HG02943 (cell line): ENCODE data around the gene CDC42BPA.
"Not testable (repeated sequence)": the region's sequence is repeated elsewhere in the genome, so short reads cannot be mapped to it uniquely, and the experiment has no call there.

Experiments used
- ATAC-seq: cut with Tn5 transposase; IDR thresholded peaks from one replicate; pipeline ENCODE4 v1.9.1; 2021; ENCODE audit warnings: mild to moderate bottlenecking, low read depth, moderate library complexity; ENCODE audit not compliant: unreplicated experiment

The CDC42BPA gene

GRCh38 chr1:227016990-227017389 is 301.3 kb downstream of the CDC42BPA start:
- no peak for ATAC-seq

GRCh38 chr1:227010645-227011044 is 307.6 kb downstream of the CDC42BPA start:
- no peak for ATAC-seq

DNA sequence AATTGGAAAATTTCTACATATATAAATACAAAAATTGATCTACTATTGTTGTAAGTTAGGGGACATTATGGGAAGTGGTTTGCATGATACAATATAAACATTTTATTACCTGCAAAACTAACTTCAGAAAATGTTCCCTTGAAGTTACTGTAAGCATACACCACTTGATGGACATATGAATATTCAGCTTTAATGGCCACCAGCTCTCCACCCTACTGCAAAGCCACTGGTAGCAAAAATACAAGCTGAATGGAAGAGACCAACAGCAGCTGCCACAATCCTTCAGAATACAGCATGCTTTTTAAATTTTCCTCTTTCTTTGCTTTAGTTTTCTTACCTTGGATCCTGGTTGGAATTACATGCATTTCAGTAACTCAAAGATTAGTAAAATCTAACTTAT is 308.4 kb downstream of the CDC42BPA start:
- ATAC-seq: no peak

DNA sequence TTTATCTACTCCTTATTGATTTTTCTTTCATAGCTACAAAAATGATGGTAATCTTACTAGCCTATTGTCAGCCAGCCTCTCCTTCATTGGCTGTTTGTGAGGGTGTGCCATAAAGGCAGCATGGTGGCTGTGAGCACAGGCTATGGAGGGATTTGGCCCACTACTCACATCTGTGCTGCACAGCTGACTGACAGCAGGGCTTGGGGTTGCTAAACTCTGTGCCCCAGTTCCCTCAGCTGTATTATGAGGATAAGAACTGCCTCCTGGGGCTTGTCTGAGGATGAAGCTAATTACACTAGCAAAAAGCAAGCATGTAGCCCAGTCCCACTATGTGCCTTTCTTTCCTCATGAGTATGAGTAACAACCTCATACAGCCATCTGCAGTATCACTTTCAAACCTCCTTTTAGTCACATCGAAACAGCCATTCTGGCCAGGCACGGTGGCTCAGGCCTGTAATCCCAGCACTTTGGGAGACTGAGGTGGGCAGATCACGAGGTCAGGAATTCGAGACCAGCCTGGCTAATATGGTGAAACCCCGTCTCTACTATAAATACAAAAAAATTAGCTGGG is 312.0 kb downstream of the CDC42BPA start:
- no peak for ATAC-seq

DNA sequence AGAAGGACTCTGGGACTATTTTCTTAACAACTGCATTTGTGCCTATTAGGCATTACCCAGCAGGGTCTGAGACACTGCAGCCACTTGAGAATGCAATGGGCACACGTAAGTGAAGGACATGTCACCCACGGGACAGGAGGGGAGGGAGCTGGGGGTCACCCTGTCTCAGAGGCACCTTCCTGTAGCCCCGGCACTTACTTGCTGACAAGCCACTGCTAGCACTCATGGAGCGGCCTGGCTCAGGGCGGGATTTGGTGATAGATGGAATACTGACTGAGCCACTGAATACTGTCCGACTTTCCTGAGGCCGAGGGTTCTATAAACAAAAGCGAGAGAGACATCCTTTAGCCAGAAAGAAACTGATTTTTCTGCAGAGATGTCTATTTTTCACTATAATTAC is 313.5 kb downstream of the CDC42BPA start:
- no peak for ATAC-seq

GRCh38 chr1:227003165-227003564 is 315.1 kb downstream of the CDC42BPA start:
- ATAC-seq: no peak

GRCh38 chr1:227002531-227003049 is 315.7 kb downstream of the CDC42BPA start:
- no peak for ATAC-seq

- not testable (repeated sequence) for ATAC-seq
Measured at GRCh38 chr1:226999579-226999978, 318.7 kb downstream of the CDC42BPA start.

DNA sequence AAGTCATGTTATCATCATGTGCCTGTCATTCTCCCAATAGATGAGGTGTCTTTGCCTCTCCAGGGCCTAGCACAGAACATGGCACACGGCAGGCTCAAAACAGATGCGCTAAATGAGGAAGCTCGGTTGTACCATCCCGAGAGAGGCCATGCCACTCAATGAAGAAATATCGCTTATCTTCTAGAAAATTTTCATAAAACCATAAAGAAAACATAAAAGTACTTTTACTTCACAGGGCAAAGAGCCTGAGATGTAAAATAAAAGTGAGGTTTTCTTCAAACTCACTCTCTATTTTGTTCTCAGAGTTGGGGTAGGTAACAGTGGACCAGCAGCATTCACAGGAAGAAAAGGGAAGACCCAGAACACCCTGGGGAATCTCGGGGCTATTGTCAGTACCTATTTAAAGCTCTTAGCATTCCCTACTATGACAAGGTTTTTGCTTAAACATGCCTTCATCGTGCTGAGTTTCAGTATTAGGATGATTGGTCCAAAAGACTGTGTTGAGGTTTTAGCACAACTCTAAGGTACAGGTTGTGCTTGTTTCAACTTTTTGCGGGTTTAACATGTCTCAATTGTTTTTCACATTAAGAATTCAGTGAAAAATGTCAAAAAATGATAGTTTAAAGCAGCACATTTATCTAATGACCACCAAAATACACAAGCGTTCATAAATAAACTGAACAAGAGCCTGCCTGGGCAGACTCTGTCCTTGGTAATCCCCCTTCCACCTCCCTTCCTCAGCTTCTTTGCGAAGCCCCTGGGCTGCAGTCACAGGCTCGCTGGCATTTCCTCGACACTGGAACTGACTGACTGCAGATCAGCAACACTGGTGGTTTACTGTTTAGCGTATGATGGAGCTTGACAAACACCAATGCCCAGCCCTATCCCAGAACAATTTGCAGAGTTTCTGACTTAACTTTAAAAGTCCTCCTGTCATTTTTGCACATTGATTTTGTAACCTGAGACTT is 322.6 kb downstream of the CDC42BPA start:
- peak; percentile 63 for ATAC-seq

- no peak for ATAC-seq
Measured at GRCh38 chr1:226994586-226995364, 323.5 kb downstream of the CDC42BPA start.

DNA sequence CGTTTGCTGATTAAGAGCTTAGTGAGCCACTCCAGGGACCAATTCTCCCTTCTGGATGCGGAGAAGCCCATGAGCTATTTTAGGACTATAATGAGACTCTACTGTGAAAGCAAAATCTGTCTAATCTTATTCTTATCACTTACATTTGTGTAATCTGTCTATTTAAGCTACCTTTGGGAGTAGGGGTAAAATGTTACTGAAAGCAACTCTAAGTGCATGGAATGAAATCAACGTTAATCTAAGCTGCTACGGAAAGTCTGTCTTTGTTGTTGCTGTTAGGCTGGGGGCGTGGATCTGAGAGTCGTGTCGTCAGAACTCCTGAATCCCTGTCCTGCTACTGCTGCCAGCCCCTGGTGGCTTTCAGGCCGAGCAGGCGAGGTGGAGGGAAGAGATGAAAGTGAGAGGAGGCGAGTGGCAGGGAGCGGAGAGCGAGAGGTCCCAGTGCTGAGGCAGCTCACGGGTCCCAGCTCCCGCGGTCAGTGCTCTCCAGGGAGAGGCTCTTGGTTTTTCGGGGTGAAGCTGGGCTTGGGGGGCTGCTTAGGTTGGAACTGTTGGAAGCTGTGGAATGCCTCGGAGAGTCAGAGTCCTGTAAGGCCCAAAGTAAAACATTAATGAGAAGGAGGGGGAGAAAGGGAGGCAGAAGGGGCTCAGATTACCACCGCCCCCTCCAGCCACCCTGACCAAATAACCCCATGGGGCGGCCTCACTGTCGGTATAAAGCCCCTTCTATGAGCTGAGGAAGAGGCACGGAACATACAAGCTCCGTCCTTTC is 324.3 kb downstream of the CDC42BPA start:
- ATAC-seq: no peak

GRCh38 chr1:226991920-226992319 is 326.4 kb downstream of the CDC42BPA start:
- no peak for ATAC-seq

GRCh38 chr1:226990133-226990716 is 328.1 kb downstream of the CDC42BPA start:
- ATAC-seq: no peak

GRCh38 chr1:226989085-226989920 is 329.0 kb downstream of the CDC42BPA start:
- ATAC-seq: no peak

GRCh38 chr1:226988334-226988666 is 330.0 kb downstream of the CDC42BPA start:
- ATAC-seq: no peak

GRCh38 chr1:226987623-226988333 is 330.5 kb downstream of the CDC42BPA start:
- no peak for ATAC-seq

- no peak for ATAC-seq
Measured at GRCh38 chr1:226987179-226987536, 331.1 kb downstream of the CDC42BPA start.

DNA sequence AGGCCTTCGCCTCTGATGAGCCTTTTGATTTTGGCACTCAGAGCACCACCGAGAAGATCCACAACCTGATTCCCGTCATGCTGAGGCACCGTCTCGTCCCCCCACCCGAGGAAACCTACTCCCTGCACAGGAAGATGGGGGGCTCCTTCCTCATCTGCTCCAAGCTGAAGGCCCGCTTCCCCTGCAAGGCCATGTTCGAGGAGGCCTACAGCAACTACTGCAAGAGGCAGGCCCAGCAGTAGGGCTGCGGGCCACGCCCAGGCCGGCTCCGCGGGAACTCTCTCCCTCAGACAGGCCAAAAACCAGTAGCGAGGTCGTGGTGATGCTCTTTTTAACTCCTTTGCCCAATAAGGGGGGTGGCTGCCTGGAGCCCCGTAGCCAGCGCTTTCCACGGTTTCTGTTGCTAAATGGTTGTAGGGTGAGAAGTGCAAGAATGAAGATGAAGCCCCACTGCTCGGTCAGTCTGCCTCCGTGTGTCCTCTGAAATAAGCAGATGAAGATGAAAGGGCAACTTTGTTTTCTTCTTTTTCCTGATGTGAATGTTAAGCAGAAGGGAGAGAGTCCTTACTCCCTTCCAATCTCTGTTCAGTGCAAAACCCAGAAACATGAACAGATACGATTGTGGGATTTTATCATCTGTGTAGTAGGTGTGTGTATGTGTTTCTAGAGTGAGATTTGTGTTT is 331.7 kb downstream of the CDC42BPA start:
- no peak for ATAC-seq
